Keratinocyte (primary cell): ENCODE results near the gene AKTIP.

Experiments
- EZH2 ChIP-seq: IDR thresholded peaks from one replicate; pipeline ENCODE4 v1.6.1; 2012; ENCODE audit warnings: inconsistent platforms, mild to moderate bottlenecking, low read length, moderate library complexity
- TF ChIP-seq, protein P1 (sequence below), 3 experiments: IDR thresholded peaks in 1 of 3; conservative IDR thresholded peaks in 1 of 3; optimal IDR thresholded peaks in 1 of 3; 2 replicates in 2 of 3; 3 replicates in 1 of 3; pipeline versions ENCODE3 to v1.5.1; 2011; ENCODE audit warnings: low read length in 3 of 3, mild to moderate bottlenecking in 3 of 3, moderate library complexity in 2 of 3, control low read depth in 1 of 3, inconsistent platforms in 1 of 3; ENCODE audit not compliant: insufficient read depth in 2 of 3; ENCODE audit errors: extremely low read depth in 1 of 3

DNA sequence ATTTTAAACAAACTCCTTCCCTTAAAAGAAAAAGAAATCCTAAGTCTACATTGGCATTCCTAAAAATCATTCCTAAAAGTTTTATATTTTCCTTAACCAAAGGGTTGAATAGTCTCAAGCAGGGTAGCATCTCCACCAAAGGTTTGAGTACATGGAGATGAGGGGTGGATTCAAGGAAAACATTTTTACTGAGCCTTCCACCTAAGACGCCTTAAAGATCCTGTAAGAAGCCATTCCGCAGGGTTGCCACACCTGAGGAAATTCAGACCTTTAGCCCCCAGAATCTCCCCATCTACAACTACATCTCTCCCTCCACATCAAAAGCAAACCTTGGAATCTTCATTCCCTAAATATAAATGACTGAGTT is 7.7 kb upstream of the AKTIP start:
- TF ChIP-seq, protein P1, sequence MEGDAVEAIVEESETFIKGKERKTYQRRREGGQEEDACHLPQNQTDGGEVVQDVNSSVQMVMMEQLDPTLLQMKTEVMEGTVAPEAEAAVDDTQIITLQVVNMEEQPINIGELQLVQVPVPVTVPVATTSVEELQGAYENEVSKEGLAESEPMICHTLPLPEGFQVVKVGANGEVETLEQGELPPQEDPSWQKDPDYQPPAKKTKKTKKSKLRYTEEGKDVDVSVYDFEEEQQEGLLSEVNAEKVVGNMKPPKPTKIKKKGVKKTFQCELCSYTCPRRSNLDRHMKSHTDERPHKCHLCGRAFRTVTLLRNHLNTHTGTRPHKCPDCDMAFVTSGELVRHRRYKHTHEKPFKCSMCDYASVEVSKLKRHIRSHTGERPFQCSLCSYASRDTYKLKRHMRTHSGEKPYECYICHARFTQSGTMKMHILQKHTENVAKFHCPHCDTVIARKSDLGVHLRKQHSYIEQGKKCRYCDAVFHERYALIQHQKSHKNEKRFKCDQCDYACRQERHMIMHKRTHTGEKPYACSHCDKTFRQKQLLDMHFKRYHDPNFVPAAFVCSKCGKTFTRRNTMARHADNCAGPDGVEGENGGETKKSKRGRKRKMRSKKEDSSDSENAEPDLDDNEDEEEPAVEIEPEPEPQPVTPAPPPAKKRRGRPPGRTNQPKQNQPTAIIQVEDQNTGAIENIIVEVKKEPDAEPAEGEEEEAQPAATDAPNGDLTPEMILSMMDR (optimal IDR thresholded peaks at IDR 0.05 in 1 of 3, IDR thresholded peaks at IDR 0.05 in 1 of 3, conservative IDR thresholded peaks at IDR 0.05 in 1 of 3; ENCODE audit: extremely low read depth in 1 of 3, insufficient read depth in 2 of 3, low read length in 3 of 3), result no peak
- no peak for TF ChIP-seq EZH2
